GM20431 (cell line): ENCODE measurements around the gene EML3.
"Not testable (repeated sequence)": the region's sequence is repeated elsewhere in the genome, so short reads cannot be mapped to it uniquely, and the experiment has no call there.

Experiments used
- in situ Hi-C: fragments of 300-500 bp; cut with MseI, MboI; formaldehyde crosslinking; loops from one replicate; pipeline ENCODE4 v1.15.0; 2020; ENCODE audit warnings: low sequenced_read_pairs; ENCODE audit not compliant: unreplicated experiment

The EML3 gene, protein sequence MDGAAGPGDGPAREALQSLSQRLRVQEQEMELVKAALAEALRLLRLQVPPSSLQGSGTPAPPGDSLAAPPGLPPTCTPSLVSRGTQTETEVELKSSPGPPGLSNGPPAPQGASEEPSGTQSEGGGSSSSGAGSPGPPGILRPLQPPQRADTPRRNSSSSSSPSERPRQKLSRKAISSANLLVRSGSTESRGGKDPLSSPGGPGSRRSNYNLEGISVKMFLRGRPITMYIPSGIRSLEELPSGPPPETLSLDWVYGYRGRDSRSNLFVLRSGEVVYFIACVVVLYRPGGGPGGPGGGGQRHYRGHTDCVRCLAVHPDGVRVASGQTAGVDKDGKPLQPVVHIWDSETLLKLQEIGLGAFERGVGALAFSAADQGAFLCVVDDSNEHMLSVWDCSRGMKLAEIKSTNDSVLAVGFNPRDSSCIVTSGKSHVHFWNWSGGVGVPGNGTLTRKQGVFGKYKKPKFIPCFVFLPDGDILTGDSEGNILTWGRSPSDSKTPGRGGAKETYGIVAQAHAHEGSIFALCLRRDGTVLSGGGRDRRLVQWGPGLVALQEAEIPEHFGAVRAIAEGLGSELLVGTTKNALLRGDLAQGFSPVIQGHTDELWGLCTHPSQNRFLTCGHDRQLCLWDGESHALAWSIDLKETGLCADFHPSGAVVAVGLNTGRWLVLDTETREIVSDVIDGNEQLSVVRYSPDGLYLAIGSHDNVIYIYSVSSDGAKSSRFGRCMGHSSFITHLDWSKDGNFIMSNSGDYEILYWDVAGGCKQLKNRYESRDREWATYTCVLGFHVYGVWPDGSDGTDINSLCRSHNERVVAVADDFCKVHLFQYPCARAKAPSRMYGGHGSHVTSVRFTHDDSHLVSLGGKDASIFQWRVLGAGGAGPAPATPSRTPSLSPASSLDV

DNA sequence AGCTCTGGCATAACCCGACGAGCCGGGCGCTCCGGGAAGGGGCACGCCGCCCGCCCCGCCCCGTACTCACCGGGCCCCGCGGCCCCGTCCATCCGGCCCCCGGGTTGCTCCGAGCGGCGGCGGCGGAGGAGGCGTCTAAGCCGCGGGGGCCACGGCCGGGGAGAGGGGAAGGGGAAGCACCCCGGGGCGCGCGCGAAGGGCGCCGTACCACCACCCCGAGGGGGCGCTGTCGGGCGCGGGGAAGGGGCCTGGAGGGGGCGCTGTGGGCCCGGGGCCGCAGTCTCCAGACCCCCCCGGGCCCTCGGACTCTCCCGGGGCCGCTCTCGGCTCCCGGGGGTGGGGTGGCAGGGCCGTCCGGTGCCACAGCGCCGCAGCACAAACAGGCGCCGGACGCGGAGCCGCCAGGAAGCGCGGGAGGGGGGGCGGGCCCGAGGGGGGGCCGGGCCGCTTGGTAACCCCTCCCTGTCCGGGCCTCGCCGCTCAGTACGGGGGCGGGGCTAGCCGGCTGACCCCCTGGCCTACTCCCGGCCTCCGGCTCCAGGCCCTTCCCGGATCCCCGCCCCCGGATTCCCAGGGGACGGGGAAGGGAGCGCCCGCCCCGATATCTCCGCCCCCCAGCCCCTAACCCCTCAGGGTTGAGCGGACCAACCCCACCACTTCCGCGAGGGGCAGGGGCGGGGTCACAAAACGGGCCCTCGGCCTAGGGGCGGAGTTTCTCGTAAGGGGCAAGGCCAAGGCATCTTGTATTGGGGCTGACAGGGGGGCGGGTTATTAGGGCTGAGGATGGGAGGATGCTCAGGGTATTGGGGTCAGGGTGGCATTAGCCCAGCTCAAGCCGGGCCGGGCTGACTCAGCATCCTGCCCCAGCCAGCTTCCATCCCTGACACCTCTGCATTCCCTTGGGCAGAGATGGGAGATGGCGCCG lies at the start of gene EML3, which contains the start of gene ROM1:
Gene EML3 (minus strand): TSS at position 410 of the 925 bp plus-strand sequence. CDS start 318 bp downstream, at position 92.
Gene ROM1 (plus strand): TSS at position 892 of the 925 bp plus-strand sequence. CDS start 25 bp downstream, at position 917.
- in situ Hi-C loops = no loop called here

DNA sequence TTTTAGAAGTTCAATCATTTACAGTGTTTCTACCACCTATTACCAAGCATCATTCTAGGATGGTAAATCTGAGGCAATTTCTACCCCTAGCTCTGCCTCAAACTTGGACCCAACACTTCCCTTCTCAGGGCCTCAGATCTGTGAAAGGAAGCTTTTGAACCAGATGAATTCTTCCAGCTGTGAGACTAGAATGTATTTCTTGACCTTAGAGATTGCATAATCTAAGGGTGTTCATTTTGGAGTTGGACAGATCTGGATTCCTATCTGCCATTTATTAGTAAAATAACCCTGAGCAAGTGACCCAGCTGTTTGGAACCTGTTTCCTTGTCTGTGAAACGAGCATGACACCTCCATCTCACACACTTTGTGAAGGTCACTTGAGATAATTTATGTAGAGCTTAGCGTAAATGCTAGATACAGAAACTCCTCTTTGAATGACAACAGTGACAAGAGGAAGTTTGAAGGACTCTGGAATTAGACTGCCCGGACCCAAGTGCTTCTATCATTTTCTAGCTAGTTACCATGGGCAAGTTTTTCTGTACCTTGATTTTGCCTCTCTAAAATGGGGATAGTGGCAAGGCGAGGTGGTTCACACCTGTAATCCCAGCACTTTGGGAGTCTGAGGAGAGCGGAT lies 44.3 kb upstream of the EML3 start:
- in situ Hi-C loops = no loop called here

GRCh38 chr11:62654297-62654696 lies 41.7 kb upstream of the EML3 start:
- in situ Hi-C loops = no loop called here

GRCh38 chr11:62652161-62653006 lies 39.8 kb upstream of the EML3 start:
- in situ Hi-C loops = no loop called here

DNA sequence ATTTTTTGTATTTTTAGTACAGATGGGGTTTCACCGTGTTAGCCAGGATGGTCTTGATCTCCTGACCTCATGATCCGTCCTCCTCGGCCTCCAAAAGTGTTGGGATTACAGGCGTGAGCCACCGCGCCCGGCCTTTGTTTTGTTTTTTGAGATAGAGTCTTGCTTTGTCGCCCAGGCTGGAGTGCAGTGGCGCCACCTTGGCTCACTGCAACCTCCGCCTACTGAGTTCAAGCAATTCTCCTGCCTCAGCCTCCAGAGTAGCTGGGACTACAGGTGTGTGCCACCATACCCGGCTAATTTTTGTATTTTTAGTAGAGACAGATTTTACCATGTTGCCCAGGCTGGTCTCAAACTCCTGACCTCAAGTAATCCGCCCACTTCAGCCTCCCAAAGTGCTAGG lies 37.7 kb upstream of the EML3 start:
- in situ Hi-C loops = not testable (repeated sequence)

DNA sequence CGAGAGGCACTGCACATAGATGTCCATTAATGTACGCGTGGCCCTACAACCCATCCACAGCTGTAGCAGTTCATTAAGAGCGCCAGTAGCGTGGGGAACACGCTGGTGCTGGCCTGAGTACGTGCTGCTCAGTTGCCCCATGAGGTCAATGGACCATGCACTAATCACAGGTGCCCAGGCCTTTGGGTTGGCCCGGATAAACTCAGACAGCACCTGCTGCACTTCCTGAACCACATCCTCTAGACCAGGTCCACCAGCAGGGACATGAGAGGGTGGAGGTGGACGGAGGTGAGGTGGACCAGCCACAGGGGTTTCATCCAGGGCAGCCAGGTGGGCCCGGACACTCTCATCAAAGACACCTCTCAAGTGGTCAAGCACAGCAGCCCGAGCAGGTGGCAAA lies 36.9 kb upstream of the EML3 start:
- in situ Hi-C loops = no loop called here

GRCh38 chr11:62648967-62649364 lies 36.4 kb upstream of the EML3 start:
- in situ Hi-C loops = no loop called here

GRCh38 chr11:62648185-62648966 lies 35.8 kb upstream of the EML3 start:
- in situ Hi-C loops = no loop called here

- in situ Hi-C loops = no loop called here
Measured at GRCh38 chr11:62647609-62648005, 35.0 kb upstream of the EML3 start.

DNA sequence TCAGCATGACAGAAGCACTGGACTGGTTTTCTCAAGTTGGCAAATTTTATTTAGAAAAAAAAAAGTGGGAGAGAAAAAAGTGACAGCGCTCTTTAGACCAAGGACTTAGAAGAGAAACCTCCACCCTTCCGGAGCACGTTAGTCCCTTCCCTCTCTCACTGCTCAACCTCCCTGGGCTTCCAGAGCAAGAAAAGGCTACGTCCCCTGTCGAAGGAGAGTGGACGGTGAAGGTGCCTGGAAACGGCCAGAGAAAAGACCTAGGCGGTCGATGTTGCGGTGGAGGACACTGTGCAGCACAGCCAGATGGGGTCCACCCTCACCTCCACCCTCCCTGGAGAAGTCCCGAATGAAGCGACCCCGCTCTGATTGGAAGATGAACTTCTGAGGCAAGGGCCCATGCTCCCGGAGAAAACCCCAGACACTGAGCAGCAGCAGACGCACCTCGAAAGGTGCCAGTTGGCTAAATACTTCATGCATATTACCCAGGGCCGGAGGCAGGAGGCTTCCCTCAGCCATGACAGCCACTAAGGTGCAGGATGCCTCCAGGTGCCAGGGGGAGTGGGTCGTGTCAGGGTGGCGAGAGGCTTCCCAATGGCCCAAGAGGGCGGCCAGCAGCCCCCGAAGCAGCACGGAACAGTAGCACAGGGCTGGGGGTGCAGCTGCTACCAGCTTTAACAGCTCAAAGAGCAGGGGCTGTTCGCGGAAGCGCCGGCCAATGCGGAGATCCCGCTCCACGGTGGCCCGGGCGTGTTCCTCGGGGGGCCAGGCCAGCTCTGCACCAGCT lies 34.4 kb upstream of the EML3 start:
- in situ Hi-C loops = no loop called here

DNA sequence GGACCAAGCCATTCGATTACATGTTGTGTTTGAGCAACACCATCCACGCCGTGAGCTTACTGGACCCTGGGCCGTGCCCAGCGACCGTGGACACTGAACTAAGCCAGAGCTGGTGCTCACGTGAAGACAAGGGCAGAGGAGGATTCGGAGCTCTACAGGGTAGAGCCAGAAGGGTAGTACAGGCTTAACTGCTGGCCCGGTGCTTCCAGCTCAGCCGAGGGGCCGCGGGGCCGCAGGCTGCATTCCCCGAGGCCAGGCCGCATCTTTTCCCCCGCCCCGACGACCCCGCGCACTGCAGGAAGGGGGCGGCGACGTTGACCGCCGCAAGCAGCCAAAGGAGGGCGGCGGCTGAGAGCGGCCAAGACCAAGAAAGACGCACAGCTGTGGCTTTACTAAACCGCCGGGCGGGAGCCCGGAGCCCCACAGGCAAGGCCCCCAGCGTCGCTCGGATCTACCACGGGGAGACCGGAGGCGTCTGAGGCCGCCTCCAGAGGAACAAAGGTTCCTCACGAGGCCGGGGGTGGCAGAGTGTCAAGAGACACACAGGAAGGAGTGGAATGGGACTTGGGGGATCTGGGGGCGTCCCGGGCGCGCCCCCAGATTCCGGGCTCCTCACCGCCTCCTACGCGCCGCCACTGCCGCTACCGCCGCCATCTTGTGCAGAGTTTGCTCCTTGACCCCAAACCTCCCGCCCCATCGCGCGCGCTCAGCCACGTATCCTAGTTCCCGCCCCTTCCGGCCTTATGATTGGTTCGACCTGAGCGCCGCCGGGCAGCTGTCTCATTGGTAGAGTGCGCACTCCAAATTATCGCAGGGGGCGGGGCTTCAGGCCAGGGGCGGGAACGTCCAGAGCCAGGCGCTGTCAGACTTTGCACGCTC lies 33.6 kb upstream of the EML3 start, which contains the start of gene GANAB:
Gene GANAB (minus strand): TSS at position 668 of the 879 bp plus-strand sequence. CDS start 14 bp downstream, at position 654.
- in situ Hi-C loops = no loop called here

GRCh38 chr11:62645671-62645945 lies 33.0 kb upstream of the EML3 start:
- in situ Hi-C loops = no loop called here

GRCh38 chr11:62644220-62644619 lies 31.6 kb upstream of the EML3 start:
- in situ Hi-C loops = no loop called here

DNA sequence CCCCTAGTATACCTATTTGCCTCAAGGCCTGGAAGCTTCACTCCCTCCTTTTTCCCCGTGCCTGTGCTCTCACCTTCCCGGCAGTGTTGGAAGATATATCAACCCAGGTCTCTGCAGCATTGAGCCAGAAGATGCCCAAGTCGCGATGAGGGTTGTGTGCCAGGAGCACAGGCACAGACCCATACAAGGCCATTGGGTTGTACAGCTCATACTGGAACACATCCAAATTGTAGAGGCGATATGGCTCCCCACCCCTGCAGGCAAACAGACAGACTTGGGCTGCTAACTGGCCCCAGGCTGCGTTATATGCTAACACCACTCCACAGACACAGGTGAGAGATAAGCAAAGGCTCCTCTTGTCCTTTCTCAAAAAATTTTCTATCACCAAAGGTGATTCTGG lies 19.9 kb upstream of the EML3 start:
- in situ Hi-C loops = no loop called here

GRCh38 chr11:62627713-62628112 lies 15.1 kb upstream of the EML3 start:
- in situ Hi-C loops = no loop called here

DNA sequence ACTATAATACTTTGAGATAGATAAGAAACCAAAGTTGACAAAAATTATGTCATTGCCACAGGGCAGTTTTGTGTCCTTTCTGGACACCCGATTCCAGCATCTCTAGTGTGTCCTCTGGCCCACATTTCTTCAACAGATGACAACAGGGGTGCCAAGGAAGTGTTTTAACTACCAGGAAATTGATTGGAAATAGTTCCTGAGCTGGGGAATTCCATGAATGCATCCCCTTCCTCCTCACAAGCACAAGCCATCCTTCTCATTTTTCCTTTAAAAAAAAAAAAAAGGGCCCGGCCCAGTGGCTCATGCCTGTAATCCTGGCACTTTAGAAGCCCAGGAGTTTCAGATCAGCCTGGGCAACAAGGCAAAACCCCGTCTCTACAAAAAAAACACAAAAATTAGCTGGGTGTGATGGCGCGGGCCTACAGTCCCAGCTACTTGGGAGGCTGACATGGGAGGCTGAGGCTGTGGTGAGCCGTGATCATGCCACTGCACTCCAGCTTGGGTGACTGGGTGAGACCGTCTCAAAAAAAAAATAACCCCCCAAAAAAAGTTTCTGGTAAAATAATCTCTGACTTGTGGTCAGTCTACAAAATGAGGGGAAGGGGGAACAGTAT lies 10.0 kb upstream of the EML3 start:
- in situ Hi-C loops = no loop called here
